Transverse colon (tissue), 4 donors: ENCODE results near the gene STAG1. TPM values are rescaled to one million over a fixed set of nuclear protein-coding genes. Genes with fewer than 3 reads are reported as not detected.
"Not testable (repeated sequence)": the region's sequence is repeated elsewhere in the genome, so short reads cannot be mapped to it uniquely, and the experiment has no call there.

ENCODE experiments used
- DNase-seq: peaks from one replicate; pipeline ENCODE4 v3.0.0-alpha.2; 2019
- H3K27ac ChIP-seq, 4 donors: fragments of 200-600 bp; sonication (generic); 2 replicates each; pipeline ENCODE4 v1.5.1; 2016 to 2018; ENCODE audit warnings: inconsistent platforms in 4 of 4
- H3K27me3 ChIP-seq: fragments of 200-600 bp; sonication (generic); 2 replicates; pipeline ENCODE4 v1.5.1; 2017; ENCODE audit warnings: inconsistent platforms
- H3K36me3 ChIP-seq, 4 donors: fragments of 200-600 bp; sonication (generic); 2 replicates each; pipeline ENCODE4 v1.5.1; 2017 to 2019; ENCODE audit warnings: inconsistent platforms in 4 of 4
- H3K4me1 ChIP-seq, 4 donors: fragments of 200-600 bp; sonication (generic); 2 replicates each; pipeline ENCODE4 v1.5.1; 2017 to 2020; ENCODE audit warnings: inconsistent platforms in 4 of 4
- H3K4me3 ChIP-seq, 4 donors: fragments of 200-600 bp; sonication (generic); 1 replicate in 1 of 4; 2 replicates in 3 of 4; pipeline versions ENCODE4 v1.5.1 to v1.6.1; 2017 to 2019; ENCODE audit warnings: inconsistent platforms in 4 of 4
- H3K9me3 ChIP-seq, 2 donors: fragments of 200-600 bp; sonication (generic); 2 replicates each; pipeline ENCODE4 v1.5.1; 2017 to 2019; ENCODE audit warnings: inconsistent platforms in 2 of 2
- EP300 ChIP-seq: sonication (generic); formaldehyde crosslinking; IDR thresholded peaks from one replicate; pipeline ENCODE4 v1.6.1; 2017; ENCODE audit warnings: antibody characterized with exemption, low read depth
- POLR2A ChIP-seq: fragments of 450-650 bp; IDR thresholded peaks from one replicate; pipeline ENCODE4 v1.6.1; 2016; ENCODE audit warnings: antibody characterized with exemption, mild to moderate bottlenecking, moderate library complexity
- POLR2AphosphoS5 ChIP-seq, 3 donors: sonication (generic); formaldehyde crosslinking; IDR thresholded peaks; one replicate each; pipeline ENCODE4 v1.6.1; 2016; ENCODE audit warnings: antibody characterized with exemption in 3 of 3
- WGBS, 2 donors: methylation state at CpG; one replicate each; pipeline ENCODE4 v1.1.5; 2018; ENCODE audit warnings: low coverage in 1 of 2; 5-methylcytosine and 5-hydroxymethylcytosine counted together
- in situ Hi-C, 4 donors: fragments of 200-750 bp; cut with MboI; loops; one replicate each; pipeline versions ENCODE4 v1.15.0 to v1.15.1; 2017; ENCODE audit warnings: low sequenced_read_pairs in 3 of 4, low pct_ligation_motif_present in 1 of 4, low pct_unique_long_range_greater_than_20kb in 1 of 4
- intact Hi-C: fragments of 100-400 bp; cut with DNase I; formaldehyde crosslinking; loops from one replicate; pipeline ENCODE4 v1.15.1; 2023; ENCODE audit warnings: low total_unique reads
- total RNA-seq, 4 donors: library from RNA; depleted of rRNA; stranded (reverse); fragments of >200 nt; gene quantifications; one replicate each; pipeline ENCODE4 v1.1.0, GENCODE V29; 2016
- TF ChIP-seq, protein P1 (sequence below), 5 experiments: fragments of 200-600 bp in 3 of 5; fragments of 450-650 bp in 2 of 5; sonication (generic) in 3 of 5; IDR thresholded peaks; 1 replicate in 2 of 5; 2 replicates in 3 of 5; pipeline ENCODE4 v1.5.1; 2016 to 2017; ENCODE audit warnings: antibody characterized with exemption in 5 of 5, inconsistent platforms in 3 of 5, mild to moderate bottlenecking in 2 of 5, moderate library complexity in 1 of 5

STAG1 gene
- total RNA-seq, 4 donors from 2014 or later = 14.5 to 57.2 (median 42.2) TPM

GRCh38 chr3:136336329-136337100 is 415.7 kb downstream of the STAG1 start:
- H3K27ac ChIP-seq = no peak overlapping the region
- TF ChIP-seq, protein P1, sequence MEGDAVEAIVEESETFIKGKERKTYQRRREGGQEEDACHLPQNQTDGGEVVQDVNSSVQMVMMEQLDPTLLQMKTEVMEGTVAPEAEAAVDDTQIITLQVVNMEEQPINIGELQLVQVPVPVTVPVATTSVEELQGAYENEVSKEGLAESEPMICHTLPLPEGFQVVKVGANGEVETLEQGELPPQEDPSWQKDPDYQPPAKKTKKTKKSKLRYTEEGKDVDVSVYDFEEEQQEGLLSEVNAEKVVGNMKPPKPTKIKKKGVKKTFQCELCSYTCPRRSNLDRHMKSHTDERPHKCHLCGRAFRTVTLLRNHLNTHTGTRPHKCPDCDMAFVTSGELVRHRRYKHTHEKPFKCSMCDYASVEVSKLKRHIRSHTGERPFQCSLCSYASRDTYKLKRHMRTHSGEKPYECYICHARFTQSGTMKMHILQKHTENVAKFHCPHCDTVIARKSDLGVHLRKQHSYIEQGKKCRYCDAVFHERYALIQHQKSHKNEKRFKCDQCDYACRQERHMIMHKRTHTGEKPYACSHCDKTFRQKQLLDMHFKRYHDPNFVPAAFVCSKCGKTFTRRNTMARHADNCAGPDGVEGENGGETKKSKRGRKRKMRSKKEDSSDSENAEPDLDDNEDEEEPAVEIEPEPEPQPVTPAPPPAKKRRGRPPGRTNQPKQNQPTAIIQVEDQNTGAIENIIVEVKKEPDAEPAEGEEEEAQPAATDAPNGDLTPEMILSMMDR (IDR thresholded peaks at IDR 0.05) = no peak
- TF ChIP-seq POLR2AphosphoS5 (IDR thresholded peaks at IDR 0.05) = no peak
- TF ChIP-seq POLR2A = no peak
- TF ChIP-seq EP300 = no peak
- in situ Hi-C loops = no loop called here
- H3K9me3 ChIP-seq = no peaks in the 10 kb centered on the region
- H3K27me3 ChIP-seq = no peaks in the 10 kb centered on the region
- no peak overlapping the region for H3K4me3 ChIP-seq
- DNase-seq = no peak
- intact Hi-C loops = no loop called here
- WGBS, 2 donors = 96 to 97% methylated on average over 3 to 4 of the region's 4 CpGs
- no peaks in the 10 kb centered on the region for H3K4me1 ChIP-seq
- H3K36me3 ChIP-seq = peaks cover 0 to 16% (median 4%) of the 10 kb centered on the region in 4 donors

DNA sequence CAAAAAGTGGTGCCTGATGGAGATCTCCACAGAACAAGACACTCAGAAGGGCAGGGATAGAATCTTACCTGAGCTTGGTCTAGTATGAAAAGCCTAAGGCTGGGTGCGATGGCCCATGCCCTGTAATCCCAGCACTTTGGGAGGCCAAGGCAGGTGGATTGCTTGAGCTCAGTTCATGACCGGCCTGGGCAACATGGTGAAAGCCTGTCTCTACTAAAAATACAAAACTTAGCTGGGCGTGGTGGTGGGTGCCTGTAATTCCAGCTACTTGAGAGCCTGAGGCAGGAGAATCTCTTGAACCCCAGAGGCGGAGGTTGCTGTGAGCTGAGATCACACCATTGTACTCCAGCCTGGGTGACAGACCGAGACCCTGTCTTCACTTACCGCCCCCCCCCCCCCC is 417.5 kb downstream of the STAG1 start:
- in situ Hi-C loops = not testable (repeated sequence)

GRCh38 chr3:136334209-136334608 is 418.0 kb downstream of the STAG1 start:
- H3K27ac ChIP-seq = no peak overlapping the region
- H3K9me3 ChIP-seq = no peaks in the 10 kb centered on the region
- H3K36me3 ChIP-seq = peaks cover 0 to 8% (median 3%) of the 10 kb centered on the region in 4 donors
- H3K4me3 ChIP-seq = no peak overlapping the region
- no peak for TF ChIP-seq POLR2AphosphoS5 (IDR thresholded peaks at IDR 0.05)
- no peak for TF ChIP-seq EP300
- no peak for TF ChIP-seq POLR2A
- TF ChIP-seq, protein P1 (IDR thresholded peaks at IDR 0.05) = no peak
- H3K27me3 ChIP-seq = no peaks in the 10 kb centered on the region
- no peak for DNase-seq
- intact Hi-C loops = no loop called here
- no peaks in the 10 kb centered on the region for H3K4me1 ChIP-seq
- in situ Hi-C loops = no loop called here

More for the DNA sequence above, 417.5 kb downstream of the STAG1 start:
- H3K4me3 ChIP-seq, H3K27ac ChIP-seq, intact Hi-C loops, H3K4me1 ChIP-seq, H3K27me3 ChIP-seq, H3K9me3 ChIP-seq, DNase-seq: not testable (repeated sequence)
- WGBS, 2 donors = 98 to 100% methylated on average over 2 to 5 of the region's 6 CpGs
- H3K36me3 ChIP-seq = peaks cover 0 to 10% (median 4%) of the 10 kb centered on the region in 4 donors

DNA sequence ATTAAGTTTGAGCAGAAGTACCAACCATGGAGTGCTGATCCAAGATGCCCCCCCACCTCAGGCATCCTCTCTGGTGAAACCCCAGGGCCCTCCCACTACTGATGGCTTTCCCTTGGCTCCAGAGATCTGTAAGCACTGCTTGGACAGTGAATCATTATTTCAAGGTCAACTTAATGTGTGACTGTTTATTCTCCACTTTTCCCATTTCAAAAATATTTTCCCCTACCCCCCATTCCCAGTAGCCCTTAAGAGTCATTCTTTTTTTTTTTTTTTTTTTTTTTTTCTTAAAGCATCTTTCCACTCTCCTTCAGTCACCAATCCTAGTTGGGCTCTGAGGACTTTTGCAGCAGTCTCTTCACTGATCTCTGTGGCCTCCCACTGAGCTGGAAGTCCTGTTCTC is 419.4 kb downstream of the STAG1 start:
- intact Hi-C loops (no loop called here), in situ Hi-C loops (no loop called here)
- H3K9me3 ChIP-seq = no peaks in the 10 kb centered on the region
- TF ChIP-seq, protein P1 (IDR thresholded peaks at IDR 0.05) = no peak
- TF ChIP-seq POLR2AphosphoS5 (IDR thresholded peaks at IDR 0.05) = no peak
- TF ChIP-seq EP300 = no peak
- no peak for TF ChIP-seq POLR2A
- no peak overlapping the region for H3K27ac ChIP-seq
- no peak for DNase-seq
- no peaks in the 10 kb centered on the region for H3K27me3 ChIP-seq
- no peaks in the 10 kb centered on the region for H3K4me1 ChIP-seq
- H3K4me3 ChIP-seq = no peak overlapping the region
- H3K36me3 ChIP-seq = peaks cover 0 to 14% (median 0%) of the 10 kb centered on the region in 4 donors

DNA sequence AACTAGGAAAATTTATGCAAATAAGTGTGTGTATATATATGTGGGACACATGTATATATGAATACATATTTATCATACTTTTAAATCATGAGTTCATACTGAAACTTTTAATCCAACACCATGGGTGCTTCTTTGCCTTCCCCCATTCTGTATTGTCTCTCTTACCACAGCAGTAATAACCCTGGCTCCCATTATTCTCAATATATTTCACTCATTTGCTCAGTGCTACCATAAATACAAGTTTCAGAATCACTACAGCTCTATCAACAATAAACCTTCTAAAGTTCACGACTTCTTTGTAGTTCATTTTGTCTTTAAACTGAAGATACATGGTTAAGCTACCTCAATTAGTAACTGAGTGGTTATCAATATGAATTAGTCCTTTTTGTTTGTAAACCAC is 419.9 kb downstream of the STAG1 start:
- TF ChIP-seq POLR2A (no peak), POLR2AphosphoS5 (IDR thresholded peaks at IDR 0.05) (no peak), EP300 (no peak)
- TF ChIP-seq, protein P1 (IDR thresholded peaks at IDR 0.05) = no peak
- peaks cover 0 to 10% (median 0%) of the 10 kb centered on the region in 4 donors for H3K36me3 ChIP-seq
- in situ Hi-C loops (no loop called here), intact Hi-C loops (no loop called here)
- DNase-seq = no peak
- 60 to 73% methylated on average over 1 of the region's 1 CpG for WGBS, 2 donors
- no peaks in the 10 kb centered on the region for H3K27me3 ChIP-seq
- no peaks in the 10 kb centered on the region for H3K4me1 ChIP-seq
- no peak overlapping the region for H3K27ac ChIP-seq
- no peak overlapping the region for H3K4me3 ChIP-seq
- no peaks in the 10 kb centered on the region for H3K9me3 ChIP-seq
